C4-2B (cell line): ENCODE results near the gene VTI1A.

Source experiments
- CTCF ChIP-seq: fragments of 450-650 bp; conservative IDR thresholded peaks from 2 replicates; pipeline ENCODE4 v1.5.1; 2017; ENCODE audit warnings: mild to moderate bottlenecking
- ZFX ChIP-seq: fragments of 450-650 bp; IDR thresholded peaks from 2 replicates; pipeline ENCODE4 v1.6.1; 2017

- TF ChIP-seq CTCF (no peak), ZFX (no peak)
These were observed 99.5 kb downstream of the VTI1A start for GRCh38 chr10:112546474-112546873.
